NB4 (cell line): ENCODE data around the gene UMAD1.

Source experiments
- POLR2A ChIP-seq: IDR thresholded peaks from 2 replicates; pipeline ENCODE4 v1.6.1; 2011; ENCODE audit warnings: mild to moderate bottlenecking; ENCODE audit not compliant: insufficient read length; ENCODE audit errors: extremely low read depth
- TF ChIP-seq, protein P1 (sequence below): IDR thresholded peaks from one replicate; pipeline ENCODE4 v1.5.1; 2012; ENCODE audit warnings: low read depth, low read length

DNA sequence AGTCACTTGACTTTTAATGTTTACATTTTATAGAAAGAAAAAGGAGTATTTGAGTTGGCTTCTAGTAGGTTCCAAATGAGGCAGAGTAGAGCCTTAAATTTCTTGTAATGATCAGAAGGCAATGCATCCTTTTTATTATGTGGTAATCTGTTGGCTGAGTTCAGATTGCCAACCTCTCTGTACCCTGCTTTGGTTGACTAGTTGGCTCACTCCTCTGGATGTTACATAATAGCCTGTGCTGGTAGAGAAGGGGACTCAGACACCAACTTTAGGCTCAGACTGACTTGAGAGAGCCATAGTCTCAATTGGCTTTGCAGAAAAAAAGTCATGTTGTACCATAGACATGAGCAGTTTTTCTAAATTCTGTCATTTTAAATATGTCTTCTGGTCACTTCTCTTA lies 281.3 kb downstream of the UMAD1 start:
- TF ChIP-seq, protein P1, sequence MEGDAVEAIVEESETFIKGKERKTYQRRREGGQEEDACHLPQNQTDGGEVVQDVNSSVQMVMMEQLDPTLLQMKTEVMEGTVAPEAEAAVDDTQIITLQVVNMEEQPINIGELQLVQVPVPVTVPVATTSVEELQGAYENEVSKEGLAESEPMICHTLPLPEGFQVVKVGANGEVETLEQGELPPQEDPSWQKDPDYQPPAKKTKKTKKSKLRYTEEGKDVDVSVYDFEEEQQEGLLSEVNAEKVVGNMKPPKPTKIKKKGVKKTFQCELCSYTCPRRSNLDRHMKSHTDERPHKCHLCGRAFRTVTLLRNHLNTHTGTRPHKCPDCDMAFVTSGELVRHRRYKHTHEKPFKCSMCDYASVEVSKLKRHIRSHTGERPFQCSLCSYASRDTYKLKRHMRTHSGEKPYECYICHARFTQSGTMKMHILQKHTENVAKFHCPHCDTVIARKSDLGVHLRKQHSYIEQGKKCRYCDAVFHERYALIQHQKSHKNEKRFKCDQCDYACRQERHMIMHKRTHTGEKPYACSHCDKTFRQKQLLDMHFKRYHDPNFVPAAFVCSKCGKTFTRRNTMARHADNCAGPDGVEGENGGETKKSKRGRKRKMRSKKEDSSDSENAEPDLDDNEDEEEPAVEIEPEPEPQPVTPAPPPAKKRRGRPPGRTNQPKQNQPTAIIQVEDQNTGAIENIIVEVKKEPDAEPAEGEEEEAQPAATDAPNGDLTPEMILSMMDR, result no peak
- TF ChIP-seq POLR2A, result no peak
